Ovary (tissue), 9 donors: ENCODE results near the gene ZKSCAN8. TPM values are rescaled to one million over a fixed set of nuclear protein-coding genes. Genes with fewer than 3 reads are reported as not detected.

Source experiments
- DNase-seq, 5 donors: peaks; one replicate each; pipeline ENCODE4 v3.0.0-alpha.2; 2019 to 2020
- H3K27ac ChIP-seq, 2 donors: fragments of 200-600 bp; one replicate each; pipeline versions ENCODE4 v1.5.1 to v1.8.0; 2019 to 2022
- H3K27me3 ChIP-seq: fragments of 200-600 bp; one replicate; pipeline ENCODE4 v1.8.0; 2022
- H3K36me3 ChIP-seq: fragments of 200-600 bp; sonication (generic); one replicate; pipeline ENCODE4 v1.5.1; 2019
- H3K4me1 ChIP-seq: one replicate; pipeline ENCODE4 v1.8.1; 2013; ENCODE audit warnings: mild to moderate bottlenecking, moderate library complexity; ENCODE audit not compliant: insufficient read depth
- H3K4me3 ChIP-seq: fragments of 200-600 bp; sonication (generic); one replicate; pipeline ENCODE4 v1.5.1; 2017
- H3K9me3 ChIP-seq, 2 donors: fragments of 200-600 bp in 1 of 2; sonication (generic) in 1 of 2; one replicate each; pipeline versions ENCODE4 v1.5.1 to v1.8.1; 2013 to 2019; ENCODE audit warnings: mild to moderate bottlenecking in 1 of 2, moderate library complexity in 1 of 2
- EP300 ChIP-seq: sonication (generic); formaldehyde crosslinking; IDR thresholded peaks from one replicate; pipeline ENCODE4 v1.6.1; 2017; ENCODE audit warnings: antibody characterized with exemption
- POLR2A ChIP-seq: fragments of 450-650 bp; IDR thresholded peaks from one replicate; pipeline ENCODE4 v1.6.1; 2017; ENCODE audit warnings: antibody characterized with exemption, mild to moderate bottlenecking, moderate library complexity
- WGBS, 3 donors: extraction: QIAGEN DNeasy Blood & Tissue Kit in 1 of 3; methylation state at CpG; one replicate each; pipeline versions ENCODE4 v1.1.5 to v1.1.7; 2013 to 2017; 5-methylcytosine and 5-hydroxymethylcytosine counted together
- intact Hi-C, 4 donors: fragments of 100-400 bp; cut with DNase I; formaldehyde crosslinking; loops; one replicate each; pipeline versions ENCODE4 v1.11.0 to v1.15.1; 2022 to 2023
- polyA plus RNA-seq, 2 donors: library from polyadenylated mRNA; stranded (reverse); fragments of 200-250 nt in 1 of 2; fragments of 350-450 nt in 1 of 2; fragmentation: Illumina TruSeq in 1 of 2; extraction: RNeasy Lipid Tissue Mini Kit (QIAGEN cat#74804) in 1 of 2; gene quantifications; one replicate each; pipeline ENCODE4 v1.2.3, GENCODE V29; 2013 to 2014
- total RNA-seq, 7 donors: library from RNA; depleted of rRNA in 2 of 7; stranded (reverse); fragments of >200 nt in 2 of 7; fragmentation: NEBNext Ultra II Directional in 3 of 7; extraction: Animal tissue kit (Norgen Biotek cat#: 25700) in 3 of 7; gene quantifications; one replicate each; pipeline versions ENCODE4 v1.1.0 to v1.2.4, GENCODE V29; 2016 to 2023
- TF ChIP-seq, protein P1 (sequence below), 3 donors: fragments of 450-650 bp in 2 of 3; fragments of 200-600 bp in 1 of 3; IDR thresholded peaks; one replicate each; pipeline versions ENCODE4 v1.5.1 to v1.8.0; 2016 to 2022; ENCODE audit warnings: antibody characterized with exemption in 3 of 3, mild to moderate bottlenecking in 1 of 3
- donor health status: DM: no; HTN: no; CAD: no; lungs with moderate emphysema.
- donor health status: DM: no; HTN: no; CAD: no.
- donor health status: Bipolar disorder and iron deficiency.
- donor health status: DM: yes; HTN: yes; CAD: no.
- donor health status: DM: no; HTN: no; CAD: no.
- donor health status: DM: yes; HTN: yes; CAD: no.

The ZKSCAN8 gene
- total and polyA plus RNA-seq, 9 donors = 13.6 to 44.6 (median 30.9) TPM

GRCh38 chr6:28200020-28200419, 58.3 kb downstream of the ZKSCAN8 start:
- 56 to 69% (median 59%) methylated on average over 1 of the region's 1 CpG for whole genome bisulfite sequencing, 3 donors
- intact Hi-C loops = no loop called here
- H3K27ac ChIP-seq = no peak overlapping the region
- H3K4me3 ChIP-seq = no peak overlapping the region
- H3K36me3 ChIP-seq = no peaks in the 10 kb centered on the region
- H3K4me1 ChIP-seq = no peaks in the 10 kb centered on the region
- H3K9me3 ChIP-seq = no peaks in the 10 kb centered on the region
- TF ChIP-seq EP300 (no peak), POLR2A (no peak)
- TF ChIP-seq, protein P1, sequence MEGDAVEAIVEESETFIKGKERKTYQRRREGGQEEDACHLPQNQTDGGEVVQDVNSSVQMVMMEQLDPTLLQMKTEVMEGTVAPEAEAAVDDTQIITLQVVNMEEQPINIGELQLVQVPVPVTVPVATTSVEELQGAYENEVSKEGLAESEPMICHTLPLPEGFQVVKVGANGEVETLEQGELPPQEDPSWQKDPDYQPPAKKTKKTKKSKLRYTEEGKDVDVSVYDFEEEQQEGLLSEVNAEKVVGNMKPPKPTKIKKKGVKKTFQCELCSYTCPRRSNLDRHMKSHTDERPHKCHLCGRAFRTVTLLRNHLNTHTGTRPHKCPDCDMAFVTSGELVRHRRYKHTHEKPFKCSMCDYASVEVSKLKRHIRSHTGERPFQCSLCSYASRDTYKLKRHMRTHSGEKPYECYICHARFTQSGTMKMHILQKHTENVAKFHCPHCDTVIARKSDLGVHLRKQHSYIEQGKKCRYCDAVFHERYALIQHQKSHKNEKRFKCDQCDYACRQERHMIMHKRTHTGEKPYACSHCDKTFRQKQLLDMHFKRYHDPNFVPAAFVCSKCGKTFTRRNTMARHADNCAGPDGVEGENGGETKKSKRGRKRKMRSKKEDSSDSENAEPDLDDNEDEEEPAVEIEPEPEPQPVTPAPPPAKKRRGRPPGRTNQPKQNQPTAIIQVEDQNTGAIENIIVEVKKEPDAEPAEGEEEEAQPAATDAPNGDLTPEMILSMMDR (IDR thresholded peaks at IDR 0.05) = no peak
- H3K27me3 ChIP-seq = no peaks in the 10 kb centered on the region
- no peak for DNase-seq

DNA sequence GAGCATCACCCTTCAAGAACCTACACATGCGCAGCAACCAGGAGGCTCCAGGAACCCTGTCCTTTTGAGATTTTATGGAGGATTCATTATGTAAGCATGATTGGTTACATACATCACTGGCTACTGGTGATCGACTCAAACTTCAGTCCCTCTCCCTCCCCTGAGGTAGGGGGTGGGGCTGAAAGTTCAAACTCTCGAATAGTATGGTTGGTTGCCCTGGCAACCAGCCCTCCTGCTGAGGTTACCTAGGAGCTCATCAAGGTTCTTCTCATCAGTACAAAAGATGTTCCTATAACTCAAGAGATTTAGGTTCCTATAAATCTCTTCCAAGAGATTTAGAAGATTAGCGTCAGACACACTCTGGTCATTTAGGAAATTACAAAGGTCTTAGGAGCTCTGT, 61.5 kb downstream of the ZKSCAN8 start:
- H3K4me3 ChIP-seq = no peak overlapping the region
- TF ChIP-seq EP300 = no peak
- no peak for TF ChIP-seq POLR2A
- TF ChIP-seq, protein P1 (IDR thresholded peaks at IDR 0.05) = no peak
- intact Hi-C loops = no loop called here
- no peaks in the 10 kb centered on the region for H3K9me3 ChIP-seq
- WGBS, 3 donors = 33 to 39% (median 35%) methylated on average over 4 of the region's 4 CpGs
- no peaks in the 10 kb centered on the region for H3K4me1 ChIP-seq
- no peaks in the 10 kb centered on the region for H3K36me3 ChIP-seq
- no peak overlapping the region for H3K27ac ChIP-seq
- peaks cover under 1% of the 10 kb centered on the region for H3K27me3 ChIP-seq
- DNase-seq = no peak

GRCh38 chr6:28205879-28206278, 64.2 kb downstream of the ZKSCAN8 start:
- H3K27me3 ChIP-seq = peaks cover 5% of the 10 kb centered on the region
- H3K36me3 ChIP-seq = no peaks in the 10 kb centered on the region

DNA sequence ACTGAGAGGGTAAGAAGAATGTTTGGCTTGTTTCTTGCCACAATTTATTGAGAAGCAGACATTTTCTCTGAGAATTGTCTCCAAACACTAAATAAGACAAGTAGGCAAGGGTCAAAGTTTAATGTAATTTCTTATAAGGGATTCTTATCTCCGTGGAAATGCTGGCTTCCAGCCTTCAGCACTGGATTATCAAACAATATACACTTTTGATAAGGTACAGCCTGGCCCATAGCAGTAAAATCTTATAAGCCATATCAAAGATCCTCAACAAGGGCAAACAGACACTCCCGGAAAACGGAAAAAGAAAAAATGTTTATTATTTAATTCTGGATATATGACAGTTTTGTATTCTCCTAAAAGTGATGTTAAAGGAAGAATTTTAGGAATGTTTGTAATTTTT, 64.8 kb downstream of the ZKSCAN8 start:
- no peak overlapping the region for H3K27ac ChIP-seq
- DNase-seq = no peak
- WGBS, 3 donors = 26 to 37% (median 30%) methylated on average over 3 of the region's 3 CpGs
- no peak for TF ChIP-seq EP300
- TF ChIP-seq POLR2A = no peak
- H3K36me3 ChIP-seq = no peaks in the 10 kb centered on the region
- H3K4me3 ChIP-seq = no peak overlapping the region
- peaks cover 5% of the 10 kb centered on the region for H3K27me3 ChIP-seq
- no peaks in the 10 kb centered on the region for H3K9me3 ChIP-seq
- intact Hi-C loops = no loop called here
- no peaks in the 10 kb centered on the region for H3K4me1 ChIP-seq

More at GRCh38 chr6:28205879-28206278, 64.2 kb downstream of the ZKSCAN8 start:
- Histone ChIP-seq H3K27ac (no peak overlapping the region), H3K9me3 (no peaks in the 10 kb centered on the region), H3K4me1 (no peaks in the 10 kb centered on the region), H3K4me3 (no peak overlapping the region)
- TF ChIP-seq EP300 (no peak), POLR2A (no peak)
- TF ChIP-seq, protein P1 (IDR thresholded peaks at IDR 0.05) = no peak
- no peak for DNase-seq
- WGBS, 3 donors = 56 to 72% (median 61%) methylated on average over 1 of the region's 1 CpG
- intact Hi-C loops = no loop called here

DNA sequence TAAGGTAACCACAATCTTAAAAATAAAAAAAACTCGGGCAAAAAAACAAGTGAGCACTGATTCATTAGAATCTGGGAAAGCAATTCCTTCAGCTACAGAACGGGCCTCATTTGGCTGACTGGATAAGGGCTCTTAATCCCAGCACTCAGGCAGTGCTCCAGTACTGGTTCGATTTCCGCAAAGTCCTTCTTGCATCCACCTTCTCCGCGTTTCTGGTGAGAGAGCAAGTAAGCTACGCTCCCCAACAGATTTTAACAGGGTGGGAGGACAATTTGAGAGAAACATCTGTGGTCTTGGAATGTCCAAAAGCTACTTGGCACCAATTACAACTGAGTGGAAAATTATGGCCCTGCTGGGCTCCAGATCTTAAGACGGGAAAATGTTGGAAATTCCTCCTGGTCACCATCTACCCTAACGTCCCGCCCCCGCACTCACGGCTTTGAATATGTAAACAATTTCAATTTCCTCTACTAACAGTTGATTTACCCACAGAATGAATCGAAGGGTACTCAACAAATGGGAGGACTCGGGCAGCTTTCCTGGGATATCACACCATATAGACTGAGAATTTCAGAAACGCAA, 65.3 kb downstream of the ZKSCAN8 start:
- DNase-seq = no peak
- Histone ChIP-seq H3K27me3 (peaks cover 5% of the 10 kb centered on the region), H3K4me1 (no peaks in the 10 kb centered on the region), H3K27ac (no peak overlapping the region), H3K4me3 (peak overlapping the region; percentile 13), H3K36me3 (no peaks in the 10 kb centered on the region), H3K9me3 (no peaks in the 10 kb centered on the region)
- TF ChIP-seq EP300 (no peak), POLR2A (no peak)
- TF ChIP-seq, protein P1 (IDR thresholded peaks at IDR 0.05) = no peak
- 5 to 6% (median 6%) methylated on average over 15 of the region's 15 CpGs for WGBS, 3 donors
- intact Hi-C loops = no loop called here
